OCI-LY3 (cell line): ENCODE measurements around the gene ASB5.

Experiments used
- EZH2phosphoT487 ChIP-seq: fragments of 200-600 bp; shearing (Covaris generic); IDR thresholded peaks from 2 replicates; pipeline ENCODE4 v1.6.1; 2018; ENCODE audit warnings: antibody characterized with exemption, mixed run types, low read depth
- TF ChIP-seq, protein P1 (sequence below): fragments of 200-600, 300-600 bp; sonication (generic); IDR thresholded peaks from 2 replicates; pipeline ENCODE4 v1.5.1; 2014; ENCODE audit warnings: antibody characterized with exemption, low read length, low read depth

DNA sequence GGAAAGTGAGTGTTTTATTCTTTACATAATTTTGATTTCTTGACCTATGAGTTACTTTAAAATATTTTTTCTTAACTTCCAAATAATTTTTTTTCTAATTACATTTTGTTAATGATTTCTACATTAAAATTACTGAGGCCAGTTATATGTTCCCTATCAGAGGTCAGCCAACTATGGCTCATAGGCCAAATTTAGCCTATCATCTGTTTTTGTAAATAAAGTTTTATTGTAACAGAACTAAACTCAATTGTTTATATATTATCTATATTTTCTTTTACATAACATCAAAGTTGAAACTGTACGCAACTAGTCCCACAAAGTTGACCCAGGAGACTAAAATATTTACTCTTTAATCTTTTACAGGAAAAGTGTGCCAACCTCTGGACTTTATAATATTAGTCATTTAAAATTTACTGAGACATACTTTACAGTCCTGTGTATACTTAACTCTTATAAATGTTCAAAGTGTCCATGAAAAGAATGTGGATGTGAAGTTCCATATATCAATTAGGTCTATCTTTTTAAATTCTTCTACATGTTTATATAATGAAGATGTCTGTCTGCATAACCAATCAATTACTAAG, 26.2 kb downstream of the ASB5 start:
- TF ChIP-seq, protein P1, sequence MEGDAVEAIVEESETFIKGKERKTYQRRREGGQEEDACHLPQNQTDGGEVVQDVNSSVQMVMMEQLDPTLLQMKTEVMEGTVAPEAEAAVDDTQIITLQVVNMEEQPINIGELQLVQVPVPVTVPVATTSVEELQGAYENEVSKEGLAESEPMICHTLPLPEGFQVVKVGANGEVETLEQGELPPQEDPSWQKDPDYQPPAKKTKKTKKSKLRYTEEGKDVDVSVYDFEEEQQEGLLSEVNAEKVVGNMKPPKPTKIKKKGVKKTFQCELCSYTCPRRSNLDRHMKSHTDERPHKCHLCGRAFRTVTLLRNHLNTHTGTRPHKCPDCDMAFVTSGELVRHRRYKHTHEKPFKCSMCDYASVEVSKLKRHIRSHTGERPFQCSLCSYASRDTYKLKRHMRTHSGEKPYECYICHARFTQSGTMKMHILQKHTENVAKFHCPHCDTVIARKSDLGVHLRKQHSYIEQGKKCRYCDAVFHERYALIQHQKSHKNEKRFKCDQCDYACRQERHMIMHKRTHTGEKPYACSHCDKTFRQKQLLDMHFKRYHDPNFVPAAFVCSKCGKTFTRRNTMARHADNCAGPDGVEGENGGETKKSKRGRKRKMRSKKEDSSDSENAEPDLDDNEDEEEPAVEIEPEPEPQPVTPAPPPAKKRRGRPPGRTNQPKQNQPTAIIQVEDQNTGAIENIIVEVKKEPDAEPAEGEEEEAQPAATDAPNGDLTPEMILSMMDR, result no peak
- no peak for TF ChIP-seq EZH2phosphoT487
